Stimulated activated CD4-positive, alpha-beta T cell treated with anti-CD3 and anti-CD28 coated beads, Interleukin-4, amount 100 ng/mL, for 1 hour (primary cell): ENCODE results near the gene PARVB.

Experiments
- DNase-seq: peaks from one replicate; pipeline ENCODE4 v3.0.0-alpha.2; 2020

The PARVB gene

GRCh38 chr22:44116331-44116730 is 92.2 kb downstream of the PARVB start:
- DNase-seq, result no peak

- no peak for DNase-seq
Measured at GRCh38 chr22:44116755-44117684, 92.9 kb downstream of the PARVB start.

GRCh38 chr22:44117746-44118145 is 93.6 kb downstream of the PARVB start:
- no peak for DNase-seq

- DNase-seq, result no peak
Measured at GRCh38 chr22:44118645-44119315, 94.7 kb downstream of the PARVB start.

GRCh38 chr22:44119669-44120313 is 95.7 kb downstream of the PARVB start:
- no peak for DNase-seq

- DNase-seq, result no peak
Measured at GRCh38 chr22:44120314-44120704, 96.2 kb downstream of the PARVB start.

- DNase-seq, result no peak
Measured at GRCh38 chr22:44125421-44125820, 101.3 kb downstream of the PARVB start.

GRCh38 chr22:44126807-44127206 is 102.7 kb downstream of the PARVB start:
- DNase-seq, result no peak

- DNase-seq, result no peak
Measured at GRCh38 chr22:44127356-44127755, 103.3 kb downstream of the PARVB start.

- no peak for DNase-seq
Measured at GRCh38 chr22:44128958-44129618, 105.0 kb downstream of the PARVB start.

- no peak for DNase-seq
Measured at GRCh38 chr22:44129619-44129976, 105.5 kb downstream of the PARVB start.

- no peak for DNase-seq
Measured at GRCh38 chr22:44130076-44130711, 106.1 kb downstream of the PARVB start.

- no peak for DNase-seq
Measured at GRCh38 chr22:44131412-44131811, 107.3 kb downstream of the PARVB start.

GRCh38 chr22:44131989-44132685 is 108.0 kb downstream of the PARVB start:
- DNase-seq, result no peak

GRCh38 chr22:44132724-44133123 is 108.6 kb downstream of the PARVB start:
- DNase-seq, result no peak

- no peak for DNase-seq
Measured at GRCh38 chr22:44133161-44133560, 109.1 kb downstream of the PARVB start.

- no peak for DNase-seq
Measured at GRCh38 chr22:44133901-44134571, 109.9 kb downstream of the PARVB start.

GRCh38 chr22:44136112-44136511 is 112.0 kb downstream of the PARVB start:
- DNase-seq, result no peak

- no peak for DNase-seq
Measured at GRCh38 chr22:44136786-44137185, 112.7 kb downstream of the PARVB start.

GRCh38 chr22:44137415-44137814 is 113.3 kb downstream of the PARVB start:
- no peak for DNase-seq

GRCh38 chr22:44139773-44140172 is 115.7 kb downstream of the PARVB start:
- DNase-seq, result no peak
